PC-9 (cell line): ENCODE measurements around the gene ZDHHC6.

Experiments used
- CTCF ChIP-seq: fragments of 200-600 bp; sonication (generic); conservative IDR thresholded peaks from 2 replicates; pipeline ENCODE4 v1.6.1; 2017; ENCODE audit warnings: mixed run types, antibody characterized with exemption, mild to moderate bottlenecking, moderate library complexity
- EZH2 ChIP-seq: fragments of 200-600 bp; sonication (generic); IDR thresholded peaks from 2 replicates; pipeline ENCODE4 v1.8.0; 2017; ENCODE audit warnings: antibody characterized with exemption, low read depth

GRCh38 chr10:112429147-112429546 lies 17.6 kb downstream of the ZDHHC6 start:
- no peak for TF ChIP-seq CTCF
- no peak for TF ChIP-seq EZH2
